HG03095 (cell line): Measurements from ENCODE around the gene ZSWIM5.

ENCODE experiments used
- ATAC-seq: cut with Tn5 transposase; IDR thresholded peaks from one replicate; pipeline ENCODE4 v1.9.1; 2021; ENCODE audit warnings: moderate library complexity; ENCODE audit not compliant: unreplicated experiment

The ZSWIM5 gene

GRCh38 chr1:45035631-45036301 is 170.6 kb downstream of the ZSWIM5 start:
- ATAC-seq = no peak

DNA sequence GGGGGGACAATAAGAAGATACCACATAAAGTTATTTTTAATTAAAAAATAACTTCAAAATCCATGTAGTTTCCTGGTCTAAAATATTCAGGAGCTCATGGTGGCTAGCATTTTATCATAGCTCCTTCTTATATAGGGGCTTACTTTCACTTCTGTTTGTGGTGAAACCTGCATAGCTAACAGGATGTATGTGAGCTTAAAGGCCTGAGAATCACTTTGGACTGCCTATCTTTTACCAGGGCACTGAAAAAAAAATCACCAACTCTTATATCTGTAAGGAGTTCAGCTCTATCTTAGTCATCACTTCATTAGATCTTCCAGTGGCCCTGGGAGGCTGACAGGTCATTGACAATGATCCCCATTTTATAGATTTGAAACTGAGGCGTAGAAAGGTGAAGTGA is 173.0 kb downstream of the ZSWIM5 start:
- ATAC-seq = no peak

GRCh38 chr1:45032837-45033236 is 173.6 kb downstream of the ZSWIM5 start:
- ATAC-seq = no peak

GRCh38 chr1:45026446-45026845 is 180.0 kb downstream of the ZSWIM5 start:
- ATAC-seq = no peak

DNA sequence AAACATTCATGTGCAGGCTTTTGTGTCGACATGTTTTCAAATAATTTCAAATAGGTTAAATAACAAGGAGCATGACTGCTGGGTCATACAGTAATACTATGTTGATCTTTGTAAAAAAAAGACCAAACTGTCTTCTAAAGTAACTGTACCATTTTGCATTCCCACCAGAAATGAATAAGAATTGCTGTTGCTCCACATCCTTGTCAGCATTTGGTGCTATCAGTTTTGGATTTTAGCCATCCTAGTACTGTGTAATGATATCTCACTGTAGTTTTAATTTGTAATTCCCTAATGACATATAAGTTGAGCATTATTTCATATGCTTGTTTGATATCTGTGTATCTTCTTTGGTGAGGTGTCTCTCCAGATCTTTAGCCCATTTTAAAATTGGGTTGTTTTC is 182.7 kb downstream of the ZSWIM5 start:
- no peak for ATAC-seq

DNA sequence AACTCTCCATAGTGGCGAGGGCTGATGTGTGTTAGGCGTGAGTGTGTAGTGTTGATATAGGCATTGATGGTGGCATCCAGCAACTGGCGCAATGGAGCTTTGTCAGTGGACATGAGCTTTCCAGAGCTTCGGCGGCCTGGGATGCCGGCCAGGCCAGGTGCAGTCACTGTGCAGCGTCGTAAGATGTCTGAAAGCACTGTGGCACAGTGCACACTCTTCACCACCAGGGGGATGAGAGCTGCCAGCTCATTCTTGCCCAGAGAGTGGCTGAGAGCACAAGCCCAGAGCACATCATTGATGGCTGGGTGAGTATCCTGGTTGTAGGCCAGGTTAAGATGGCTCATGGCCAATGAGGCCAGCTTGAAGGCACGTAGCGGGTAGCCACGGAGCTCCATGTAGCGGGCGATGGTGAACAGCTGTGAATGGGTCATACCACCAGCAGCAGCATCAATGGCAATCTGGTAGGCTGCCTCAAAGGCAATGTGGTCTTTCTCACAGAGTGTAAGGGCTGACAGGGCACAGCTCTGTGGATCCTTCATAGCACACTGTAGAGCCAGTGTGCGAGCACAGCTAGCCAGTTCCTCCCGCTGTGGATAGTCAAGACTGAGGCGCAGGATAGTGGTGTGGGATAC is 187.7 kb downstream of the ZSWIM5 start:
- ATAC-seq = peak; percentile 47

GRCh38 chr1:45016767-45017166 is 189.6 kb downstream of the ZSWIM5 start:
- no peak for ATAC-seq

DNA sequence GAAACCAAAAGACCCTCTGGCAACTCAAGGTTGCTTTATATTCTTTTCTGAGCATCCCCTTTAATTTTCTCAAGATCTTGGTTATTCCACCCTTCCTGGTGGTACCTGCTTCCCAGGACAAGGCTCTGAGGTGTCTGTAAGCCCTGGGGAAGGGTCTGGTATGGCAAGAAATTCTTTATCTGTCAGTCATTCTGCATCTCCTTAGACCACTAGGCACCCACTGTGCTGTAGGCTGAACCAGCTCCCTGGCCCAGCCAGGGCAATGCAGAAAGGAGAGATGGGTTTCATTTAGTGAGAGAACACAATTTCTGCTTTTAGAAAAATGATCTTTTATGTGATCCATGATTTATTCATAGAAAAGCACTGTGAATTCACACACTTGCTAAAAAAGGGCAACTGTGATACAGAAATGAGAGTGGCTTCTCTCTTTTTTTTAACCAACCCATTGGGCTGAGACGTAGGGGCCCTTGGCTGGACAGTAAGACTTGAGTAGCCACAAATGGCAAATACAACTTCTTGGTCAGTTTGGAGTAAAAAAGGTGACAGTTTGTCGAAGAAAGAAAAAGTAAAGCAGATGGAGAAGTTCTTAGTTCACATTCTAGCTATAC is 190.2 kb downstream of the ZSWIM5 start:
- no peak for ATAC-seq

DNA sequence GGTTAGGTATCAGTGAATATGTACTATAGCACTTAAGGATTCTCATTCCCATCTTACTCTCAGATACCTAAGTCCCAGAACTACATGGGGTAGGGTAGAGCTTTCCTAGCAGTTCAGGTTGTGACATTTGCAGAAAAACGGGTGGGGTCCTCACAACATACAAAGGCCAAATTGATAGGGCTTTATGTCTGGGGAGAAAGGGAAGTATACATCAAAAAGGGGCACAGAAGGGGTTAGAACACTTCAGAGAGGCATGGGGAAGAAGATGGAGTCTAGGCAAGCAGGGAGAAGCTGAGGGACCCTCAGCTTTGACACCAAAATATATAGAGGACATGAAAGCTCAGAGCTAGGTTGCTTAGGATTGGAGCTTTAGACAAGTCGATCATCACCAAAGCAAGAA is 190.7 kb downstream of the ZSWIM5 start:
- no peak for ATAC-seq

- no peak for ATAC-seq
Measured at GRCh38 chr1:45014321-45015028, 191.9 kb downstream of the ZSWIM5 start.

DNA sequence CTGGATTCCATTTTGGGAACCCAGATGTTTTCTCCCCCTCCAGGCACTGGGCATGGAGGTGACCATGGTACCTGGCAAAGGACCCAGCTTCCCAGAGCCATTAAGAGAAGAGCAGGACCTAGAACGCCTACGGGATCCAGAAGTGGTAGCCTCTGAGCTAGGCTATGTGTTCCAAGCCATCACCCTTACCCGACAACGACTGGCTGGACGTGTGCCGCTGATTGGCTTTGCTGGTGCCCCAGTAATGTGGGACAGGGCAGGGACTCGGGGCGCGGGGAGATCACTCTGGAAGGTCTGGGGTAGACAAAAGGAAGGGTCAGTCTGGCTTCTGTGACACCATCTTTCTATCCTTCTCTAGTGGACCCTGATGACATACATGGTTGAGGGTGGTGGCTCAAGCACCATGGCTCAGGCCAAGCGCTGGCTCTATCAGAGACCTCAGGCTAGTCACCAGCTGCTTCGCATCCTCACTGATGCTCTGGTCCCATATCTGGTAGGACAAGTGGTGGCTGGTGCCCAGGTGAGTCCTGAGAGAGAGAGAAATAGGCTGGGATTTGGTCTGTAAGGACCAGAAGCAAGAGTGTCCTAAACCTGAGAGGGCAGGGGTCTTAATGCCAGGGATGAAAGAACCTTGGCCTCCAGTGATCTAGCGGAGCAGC is 192.7 kb downstream of the ZSWIM5 start:
- no peak for ATAC-seq

DNA sequence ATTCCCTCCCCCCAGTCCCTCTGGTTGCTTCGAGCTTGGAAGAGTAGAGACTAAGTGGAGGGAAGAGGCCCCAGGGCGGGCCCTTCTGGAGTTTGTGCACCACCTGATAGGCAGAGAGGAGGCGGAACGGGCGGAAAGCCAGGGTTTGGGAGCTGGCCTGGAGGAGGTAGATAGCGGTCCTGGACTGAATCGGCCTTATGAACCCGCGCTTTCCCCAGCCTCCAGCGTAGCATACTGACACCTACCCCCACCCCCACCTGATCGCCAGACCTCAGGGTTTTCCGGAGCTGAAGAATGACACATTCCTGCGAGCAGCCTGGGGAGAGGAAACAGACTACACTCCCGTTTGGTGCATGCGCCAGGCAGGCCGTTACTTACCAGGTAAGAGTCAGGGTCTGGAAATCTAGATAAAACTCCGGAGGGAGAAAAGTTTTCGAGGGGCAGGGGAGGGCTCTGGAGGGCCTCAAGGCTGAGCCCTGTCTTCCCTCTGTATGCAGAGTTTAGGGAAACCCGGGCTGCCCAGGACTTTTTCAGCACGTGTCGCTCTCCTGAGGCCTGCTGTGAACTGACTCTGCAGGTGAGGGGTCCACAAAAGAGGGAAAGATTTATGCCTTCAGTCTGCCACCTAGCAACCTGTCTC is 193.6 kb downstream of the ZSWIM5 start:
- no peak for ATAC-seq

- peak; percentile 63 for ATAC-seq
Measured at GRCh38 chr1:45011837-45012638, 194.4 kb downstream of the ZSWIM5 start, which contains the start of gene UROD. Gene UROD, plus strand, starts transcription at chr1:45012254. Its CDS starts 12 bp downstream, at chr1:45012266.

DNA sequence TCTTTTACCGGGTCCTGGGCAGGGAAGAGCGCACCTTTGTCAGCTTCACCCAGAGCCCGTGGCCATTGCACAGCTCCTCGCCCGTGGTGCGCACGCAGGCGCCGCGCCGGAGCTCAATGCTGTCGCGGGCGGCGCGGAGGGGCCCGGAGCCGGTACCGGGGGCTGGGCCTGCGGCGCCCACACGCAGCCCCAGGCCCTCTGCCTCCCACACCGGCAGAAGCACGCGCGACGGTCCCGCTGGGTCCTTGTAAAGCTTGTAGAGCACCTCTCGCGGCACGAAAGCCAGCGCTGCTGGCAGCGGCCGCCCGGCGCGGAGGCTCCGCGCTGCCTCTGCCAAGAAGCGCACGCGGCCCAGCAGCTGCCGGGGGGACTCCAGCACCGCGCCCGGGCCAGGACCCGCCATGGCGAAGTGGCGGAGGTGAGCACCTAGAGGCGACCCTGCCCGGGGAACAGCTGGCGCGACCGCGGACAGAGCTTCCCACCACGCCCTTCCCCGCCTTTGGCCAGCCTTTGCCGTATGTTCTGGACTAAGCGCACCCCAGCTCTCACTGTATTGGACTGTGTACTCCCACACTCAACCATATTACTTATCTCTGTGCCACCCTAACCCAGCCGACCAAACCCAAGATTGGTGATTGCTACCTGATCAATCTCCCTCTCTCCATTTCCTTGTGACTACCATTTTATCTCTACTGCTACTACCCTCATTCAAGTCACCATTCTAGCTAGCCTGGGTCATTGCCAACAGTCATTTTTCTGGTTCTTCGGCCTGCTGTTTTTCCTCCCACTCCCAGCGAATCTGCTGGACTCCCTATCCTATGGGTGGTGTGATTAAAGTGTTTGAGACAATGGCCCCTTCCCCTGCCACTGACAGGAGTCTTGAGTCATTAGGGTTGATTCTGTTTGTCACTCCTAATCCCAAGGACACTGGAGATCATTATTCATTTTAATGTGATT is 195.3 kb downstream of the ZSWIM5 start, which contains the start of gene HECTD3:
Gene HECTD3 (minus strand): TSS at position 470 of the 957 bp plus-strand sequence. CDS start 67 bp downstream, at position 403.
- peak; percentile 60 for ATAC-seq

- no peak for ATAC-seq
Measured at GRCh38 chr1:45009956-45010854, 196.2 kb downstream of the ZSWIM5 start.

DNA sequence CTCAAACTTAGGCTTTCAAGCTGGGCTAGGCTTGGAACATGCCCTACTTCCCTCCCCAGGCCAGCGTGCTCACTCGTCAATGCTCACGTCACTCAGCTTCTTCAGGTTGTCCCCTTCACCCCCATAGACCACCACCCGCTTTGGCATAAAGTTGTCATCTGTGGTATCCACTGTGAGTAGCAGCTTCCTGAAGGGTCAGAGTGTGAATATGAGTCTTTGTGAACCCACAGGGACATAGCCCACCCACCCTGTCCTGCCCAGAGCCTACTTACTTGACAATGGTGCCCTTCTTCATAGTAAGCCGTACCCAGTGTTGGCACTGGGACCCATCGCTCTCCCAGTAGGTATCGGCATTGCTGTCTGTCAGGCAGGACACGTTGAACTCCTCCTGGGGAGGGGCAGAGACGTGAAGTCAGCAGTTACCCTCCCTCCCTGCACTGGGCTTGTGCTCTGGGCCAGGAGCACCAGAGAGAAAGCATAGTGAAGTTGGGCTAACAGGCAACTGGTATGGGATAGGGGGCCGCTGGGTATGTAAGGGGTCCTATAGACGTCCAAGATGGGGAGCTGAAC is 197.0 kb downstream of the ZSWIM5 start:
- no peak for ATAC-seq

- ATAC-seq = no peak
Measured at GRCh38 chr1:45008516-45008915, 197.9 kb downstream of the ZSWIM5 start.
